ENCODE results near the gene FKRP.
"Not testable (repeated sequence)": the region's sequence is repeated elsewhere in the genome, so short reads cannot be mapped to it uniquely, and the experiment has no call there.

FKRP gene

DNA sequence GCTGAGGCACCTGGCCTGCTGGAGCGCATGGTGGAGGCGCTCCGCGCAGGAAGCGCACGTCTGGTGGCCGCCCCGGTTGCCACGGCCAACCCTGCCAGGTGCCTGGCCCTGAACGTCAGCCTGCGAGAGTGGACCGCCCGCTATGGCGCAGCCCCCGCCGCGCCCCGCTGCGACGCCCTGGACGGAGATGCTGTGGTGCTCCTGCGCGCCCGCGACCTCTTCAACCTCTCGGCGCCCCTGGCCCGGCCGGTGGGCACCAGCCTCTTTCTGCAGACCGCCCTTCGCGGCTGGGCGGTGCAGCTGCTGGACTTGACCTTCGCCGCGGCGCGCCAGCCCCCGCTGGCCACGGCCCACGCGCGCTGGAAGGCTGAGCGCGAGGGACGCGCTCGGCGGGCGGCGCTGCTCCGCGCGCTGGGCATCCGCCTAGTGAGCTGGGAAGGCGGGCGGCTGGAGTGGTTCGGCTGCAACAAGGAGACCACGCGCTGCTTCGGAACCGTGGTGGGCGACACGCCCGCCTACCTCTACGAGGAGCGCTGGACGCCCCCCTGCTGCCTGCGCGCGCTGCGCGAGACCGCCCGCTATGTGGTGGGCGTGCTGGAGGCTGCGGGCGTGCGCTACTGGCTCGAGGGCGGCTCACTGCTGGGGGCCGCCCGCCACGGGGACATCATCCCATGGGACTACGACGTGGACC lies 10.1 kb downstream of the FKRP start:
- no peak for DNase-seq

GRCh38 chr19:46756544-46756888 lies 10.7 kb downstream of the FKRP start:
- DNase-seq, result no peak

DNA sequence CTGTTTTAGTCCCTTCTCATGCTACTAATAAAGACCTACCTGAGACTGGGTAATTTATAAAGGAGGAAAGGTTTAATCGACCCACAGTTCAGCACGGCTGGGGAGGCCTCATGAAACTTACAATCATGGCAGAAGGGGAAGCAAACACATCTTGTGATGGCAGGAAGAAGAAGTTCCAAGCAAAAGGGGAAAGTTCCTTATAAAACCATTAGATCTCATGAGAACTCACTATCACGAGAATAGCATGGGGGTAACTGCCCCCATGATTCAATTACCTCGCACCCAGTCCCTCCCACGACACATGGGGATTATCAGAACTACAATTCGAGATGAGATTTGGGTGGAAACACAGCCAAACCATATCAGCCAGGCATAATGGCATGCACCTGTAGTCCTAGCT lies 13.3 kb downstream of the FKRP start:
- no peak for DNase-seq

- DNase-seq, result no peak
These were observed 14.0 kb downstream of the FKRP start for GRCh38 chr19:46759817-46760333.

DNA sequence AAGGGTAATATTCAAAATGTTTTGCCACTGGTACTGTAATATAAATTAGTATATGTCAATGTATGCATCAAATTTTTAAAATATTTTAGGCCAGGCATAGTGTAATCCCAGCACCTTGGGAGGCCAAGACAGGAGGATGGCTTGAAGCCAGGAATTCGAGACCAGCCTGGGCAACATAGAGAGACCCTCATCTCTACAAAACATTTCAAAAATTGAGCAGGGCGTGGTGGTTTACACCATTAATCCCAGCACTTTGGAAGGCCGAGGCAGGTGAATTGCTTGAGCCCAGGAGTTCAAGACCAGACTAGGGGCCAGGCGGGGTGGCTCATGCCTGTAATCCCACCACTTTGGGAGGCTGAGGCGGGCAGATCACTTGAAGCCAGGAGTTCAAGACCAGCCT lies 14.5 kb downstream of the FKRP start:
- no peak for DNase-seq

DNA sequence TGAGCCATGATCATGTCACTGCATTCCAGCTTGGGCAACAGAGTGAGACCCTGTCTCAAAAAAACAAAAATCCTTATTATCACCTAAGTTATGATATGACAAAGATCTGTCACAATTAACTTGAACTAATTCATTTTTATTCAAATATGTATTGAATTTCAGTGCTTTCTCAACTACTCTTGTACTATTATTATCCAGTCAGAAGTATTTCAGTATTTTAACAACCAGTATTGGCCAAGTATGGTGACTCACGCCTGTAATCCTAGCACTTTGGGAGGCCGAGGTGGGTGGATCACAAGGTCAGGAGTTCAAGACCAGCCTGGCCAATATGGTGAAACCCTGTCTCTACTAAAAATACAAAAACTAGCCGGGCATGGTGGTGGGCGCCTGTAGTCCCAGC lies 15.0 kb downstream of the FKRP start:
- DNase-seq, result not testable (repeated sequence)

DNA sequence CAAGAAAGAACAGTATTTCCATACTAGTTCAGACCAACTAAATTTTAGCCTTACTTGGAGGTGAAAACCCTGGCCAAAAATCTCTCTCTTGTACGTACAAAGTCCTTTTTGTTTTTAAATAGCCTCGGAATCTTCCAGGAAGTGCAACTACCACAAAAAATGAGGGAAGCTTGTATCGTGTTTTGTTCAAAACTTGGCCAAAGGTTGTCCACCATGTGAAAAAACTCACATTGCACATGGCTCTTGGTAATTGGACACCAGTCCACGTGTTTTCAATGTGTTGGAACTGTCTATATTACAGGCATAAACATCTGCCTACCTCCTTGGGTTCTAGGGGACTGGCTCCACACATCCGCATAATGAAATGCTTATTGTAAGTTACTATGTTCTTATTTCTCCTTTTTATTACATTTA lies 15.6 kb downstream of the FKRP start:
- peak in 1 of 58 donors; percentile 16 for DNase-seq

DNA sequence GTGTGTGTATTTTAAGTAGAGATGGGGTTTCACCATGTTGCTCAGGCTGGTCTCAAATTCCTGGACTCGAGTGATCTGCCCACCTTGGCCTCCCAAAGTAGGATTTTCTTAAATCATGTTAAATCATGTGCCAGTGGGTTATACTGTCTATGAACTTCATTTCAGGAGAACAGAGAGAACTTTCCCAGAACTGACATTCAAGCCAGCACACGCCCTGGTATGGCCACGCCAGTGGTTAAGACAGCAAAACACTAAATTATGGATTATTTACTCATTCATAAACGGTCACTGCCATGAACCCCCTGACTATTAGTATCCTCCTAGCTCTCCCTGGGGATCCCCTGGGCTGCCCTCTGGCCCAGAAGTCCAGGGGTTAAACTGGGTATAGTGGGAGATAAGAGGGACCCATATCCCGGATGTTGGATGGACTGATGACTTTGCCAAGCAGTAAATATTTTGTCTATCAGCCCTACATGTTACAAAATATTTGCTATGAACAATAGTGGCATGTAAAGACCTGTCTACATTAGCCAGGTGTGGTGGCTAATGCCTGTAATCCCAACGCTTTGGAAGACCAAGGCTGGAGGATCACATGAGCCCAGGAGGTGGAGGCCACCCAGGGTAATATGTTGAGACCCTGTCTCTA lies 16.5 kb downstream of the FKRP start:
- no peak for DNase-seq

DNA sequence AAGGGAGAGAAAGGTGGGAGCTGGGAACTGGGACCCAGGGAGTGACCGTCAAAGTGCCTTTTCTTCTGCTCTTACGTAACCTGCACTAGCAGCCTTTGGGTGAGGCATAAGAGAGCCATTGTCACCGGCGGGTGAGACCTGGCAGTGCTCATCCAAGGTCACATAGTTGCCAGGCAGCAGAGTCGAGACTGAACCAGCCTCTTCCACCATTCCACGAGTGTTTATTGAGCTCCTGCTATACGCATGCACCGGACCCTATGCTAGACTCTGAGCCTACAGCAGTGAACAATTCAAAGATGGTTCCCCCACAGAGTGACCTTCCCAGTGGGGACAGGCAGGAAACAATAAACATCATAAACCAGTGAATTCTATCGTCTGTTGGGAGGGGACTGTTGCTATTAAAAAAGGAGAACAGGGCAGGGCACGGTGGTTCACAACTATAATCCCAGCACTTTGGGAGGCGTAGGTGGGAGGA lies 19.0 kb downstream of the FKRP start:
- peak in 3 of 58 donors; percentile 13 to 32 (median 15) for DNase-seq

DNA sequence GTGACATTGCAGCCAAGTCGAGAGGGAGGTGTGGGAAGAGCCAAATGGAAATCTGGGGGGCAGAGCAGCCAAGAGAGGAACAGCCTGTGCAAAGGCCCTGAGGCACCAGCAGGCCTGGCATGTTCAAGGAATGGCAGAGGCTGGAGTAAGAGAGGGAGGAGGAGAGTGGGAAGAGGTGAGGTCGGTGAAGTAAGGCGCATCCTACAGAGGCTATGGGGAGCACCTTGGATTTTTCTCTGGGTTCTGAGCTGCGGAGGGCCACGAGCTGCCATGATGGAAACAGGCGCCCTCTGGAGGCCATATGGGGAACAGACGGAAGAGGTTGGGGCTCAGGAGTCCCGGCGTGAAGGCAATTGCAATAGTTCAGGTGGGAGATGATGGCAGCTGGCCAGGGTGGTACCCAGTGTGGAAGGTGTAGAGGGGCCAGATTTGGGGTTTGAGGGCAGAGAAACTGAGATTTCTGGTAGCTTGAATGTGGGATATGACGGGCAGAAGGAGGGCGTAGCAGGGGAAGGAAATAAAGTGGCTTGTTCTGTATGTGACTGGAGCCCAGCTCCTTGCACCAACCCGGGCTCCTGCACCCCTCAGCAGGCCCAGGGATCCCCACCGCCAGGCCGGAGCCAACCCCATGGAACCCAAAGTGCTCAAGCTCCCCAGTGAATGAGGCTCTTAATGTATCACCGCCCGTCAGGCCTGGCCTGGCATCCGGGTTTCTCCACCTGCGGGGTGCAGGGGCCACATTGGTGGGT lies 20.9 kb downstream of the FKRP start:
- DNase-seq, result no peak

- DNase-seq, result not testable (repeated sequence)
These were observed 22.9 kb downstream of the FKRP start for GRCh38 chr19:46768746-46769145.

DNA sequence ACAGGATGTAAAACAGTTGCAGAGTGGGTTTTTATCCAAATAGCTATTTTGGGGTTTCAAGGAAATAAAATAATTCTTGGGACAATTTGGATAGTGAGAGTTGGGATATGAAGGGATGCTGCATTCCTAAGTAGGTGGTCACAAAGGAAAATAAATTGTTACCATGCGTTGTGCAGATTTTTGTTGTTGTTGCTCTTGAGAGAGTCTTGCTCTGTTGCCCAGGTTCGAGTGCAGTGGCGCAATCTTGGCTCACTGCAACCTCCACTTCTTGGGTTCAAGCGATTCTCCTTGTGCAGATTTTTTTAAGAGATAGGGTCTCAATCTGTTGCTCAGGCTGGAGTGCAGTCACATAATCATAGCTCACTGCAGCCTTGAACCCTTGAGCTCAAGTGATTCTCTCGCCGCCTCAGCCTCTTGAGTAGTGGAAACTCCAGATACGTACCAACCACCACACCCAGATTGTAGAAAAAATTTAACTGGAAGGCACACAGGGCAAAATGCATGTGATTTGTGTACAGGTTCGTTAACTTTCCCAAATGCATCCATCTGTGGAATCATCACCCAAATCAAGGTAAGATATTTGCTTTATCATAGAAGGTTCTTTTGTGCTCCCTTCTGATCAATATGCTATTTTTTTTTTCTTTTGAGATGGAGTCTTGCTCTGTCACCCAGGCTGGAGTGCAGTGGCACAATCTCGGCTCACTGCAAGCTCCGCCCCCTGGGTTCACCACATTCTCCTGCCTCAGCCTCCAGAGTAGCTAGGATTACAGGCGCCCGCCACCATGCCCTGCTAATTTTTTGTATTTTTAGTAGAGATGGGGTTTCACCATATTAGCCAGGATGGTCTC lies 26.5 kb downstream of the FKRP start:
- DNase-seq, result no peak

- DNase-seq, result no peak
These were observed 27.2 kb downstream of the FKRP start for GRCh38 chr19:46773018-46773399.

DNA sequence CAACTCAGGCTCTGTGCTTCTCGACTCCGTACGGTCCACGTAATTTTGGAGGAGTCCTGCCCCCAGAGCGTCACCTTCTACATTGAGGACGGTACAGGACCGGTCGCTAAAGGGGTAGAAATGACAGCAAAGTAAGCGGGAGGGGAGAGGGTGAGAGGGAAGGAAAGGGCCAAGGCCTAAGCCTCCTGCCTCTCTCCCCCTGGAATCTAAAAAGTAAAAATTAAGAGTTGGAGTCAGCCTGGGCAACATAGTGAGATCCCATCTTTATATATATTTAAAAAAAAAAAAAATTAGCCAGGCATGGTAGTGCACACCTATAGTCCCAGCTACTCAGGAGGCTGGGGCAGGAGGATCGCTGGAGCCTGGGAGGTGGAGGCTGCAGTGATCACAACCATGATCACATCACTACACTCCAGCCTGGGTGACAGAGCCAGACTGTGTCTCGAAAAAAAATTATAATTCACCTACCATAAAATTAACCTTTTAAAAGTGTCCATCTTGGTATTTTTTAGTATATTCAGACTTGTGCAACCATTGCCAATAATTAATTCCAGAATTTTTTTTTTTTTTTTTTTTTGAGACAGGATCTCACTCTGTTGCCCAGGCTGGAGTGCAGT lies 29.9 kb downstream of the FKRP start:
- DNase-seq, result no peak

DNA sequence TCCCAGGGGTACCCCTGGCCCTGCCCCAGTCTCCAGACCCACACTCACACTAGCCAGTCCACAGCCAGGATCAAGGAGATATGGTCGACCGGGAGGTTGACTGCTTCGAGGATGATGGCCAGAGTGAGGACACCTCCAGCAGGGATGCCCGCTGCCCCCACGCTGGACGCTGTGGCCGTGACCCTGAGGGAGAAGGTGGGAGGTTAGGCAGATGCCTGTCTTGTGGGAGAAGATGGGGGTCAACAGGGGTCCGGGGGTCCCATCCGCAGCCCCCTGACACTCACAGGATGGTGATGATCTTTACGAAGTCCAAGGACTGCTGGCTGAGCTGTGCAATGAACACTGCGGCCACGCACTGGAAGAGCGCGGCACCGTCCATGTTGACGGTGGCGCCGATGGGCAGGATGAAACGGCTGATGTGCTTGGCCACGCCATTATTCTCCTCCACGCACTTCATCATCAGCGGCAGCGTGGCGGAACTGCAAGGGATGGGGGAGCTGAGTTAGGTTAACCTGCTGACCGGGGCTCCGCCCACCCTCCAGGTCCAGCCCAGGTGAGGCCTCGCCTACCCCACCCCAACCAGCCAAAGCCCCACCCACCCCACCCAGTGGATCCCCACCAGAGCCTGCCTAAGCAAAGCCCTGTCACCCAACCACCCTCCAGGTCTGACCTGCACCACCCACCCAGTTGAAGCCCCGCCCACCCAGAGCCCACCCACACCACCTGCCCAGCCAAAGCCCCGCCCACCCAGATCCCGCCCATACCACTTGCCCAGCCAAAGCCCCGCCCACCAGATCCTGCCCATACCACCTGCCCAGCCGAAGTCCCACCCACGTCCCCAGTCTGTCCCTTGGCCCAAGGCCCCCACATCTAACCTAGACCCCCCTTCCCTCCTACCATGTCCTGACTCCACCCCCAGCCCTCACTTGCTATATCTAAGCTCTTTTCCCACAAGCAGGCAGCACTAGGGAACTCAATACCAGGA lies 31.4 kb downstream of the FKRP start:
- no peak for DNase-seq

DNA sequence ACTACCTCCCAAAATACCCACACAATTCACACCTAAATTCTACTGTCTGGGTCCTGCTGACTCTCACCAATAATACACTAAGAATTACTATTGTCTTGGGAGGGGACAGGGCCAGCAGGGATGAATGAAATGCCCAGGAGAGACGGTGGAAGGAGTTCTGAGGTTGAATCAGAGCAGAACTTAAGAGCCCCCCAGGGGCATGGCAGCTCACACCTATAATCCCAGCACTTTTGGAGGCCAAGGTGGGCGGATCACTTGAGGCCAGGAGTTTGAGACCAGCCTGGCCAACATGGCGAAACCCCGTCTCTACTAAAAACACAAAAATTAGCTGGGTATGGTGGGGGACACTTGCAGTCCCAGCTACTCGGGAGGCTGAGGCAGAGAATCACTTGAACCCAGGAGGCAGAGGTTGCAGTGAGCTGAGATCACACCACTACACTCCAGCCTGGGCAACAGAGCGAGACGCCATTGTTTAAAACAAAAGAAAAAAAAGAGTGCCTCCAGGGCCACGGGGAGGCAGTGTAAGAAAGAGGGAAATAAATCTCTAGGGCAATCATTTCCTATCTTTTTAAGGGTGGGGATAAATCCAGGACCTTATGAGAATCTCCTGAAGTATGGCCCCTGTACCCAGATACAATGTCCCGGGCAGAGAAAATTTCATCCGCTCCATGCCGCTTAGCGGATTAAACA lies 32.2 kb downstream of the FKRP start:
- not testable (repeated sequence) for DNase-seq

GRCh38 chr19:46782355-46783019 lies 36.6 kb downstream of the FKRP start:
- no peak for DNase-seq

GRCh38 chr19:46783670-46784069 lies 37.8 kb downstream of the FKRP start:
- DNase-seq, result no peak

All from anterior cingulate cortex (tissue), 58 donors.